ENCODE measurements around the gene MYORG. TPM values are rescaled to one million over a fixed set of nuclear protein-coding genes. Genes with fewer than 3 reads are reported as not detected.
A peak's percentile ranks its signal among the peaks of the same experiment; 100 is the strongest.

MYORG gene
- total and polyA plus RNA-seq, 9 of the 15 experiments (the other 6 are each of a cell fraction or from before 2014, with no cell fraction given) = 0.06 to 0.82 (median 0.18) TPM

DNA sequence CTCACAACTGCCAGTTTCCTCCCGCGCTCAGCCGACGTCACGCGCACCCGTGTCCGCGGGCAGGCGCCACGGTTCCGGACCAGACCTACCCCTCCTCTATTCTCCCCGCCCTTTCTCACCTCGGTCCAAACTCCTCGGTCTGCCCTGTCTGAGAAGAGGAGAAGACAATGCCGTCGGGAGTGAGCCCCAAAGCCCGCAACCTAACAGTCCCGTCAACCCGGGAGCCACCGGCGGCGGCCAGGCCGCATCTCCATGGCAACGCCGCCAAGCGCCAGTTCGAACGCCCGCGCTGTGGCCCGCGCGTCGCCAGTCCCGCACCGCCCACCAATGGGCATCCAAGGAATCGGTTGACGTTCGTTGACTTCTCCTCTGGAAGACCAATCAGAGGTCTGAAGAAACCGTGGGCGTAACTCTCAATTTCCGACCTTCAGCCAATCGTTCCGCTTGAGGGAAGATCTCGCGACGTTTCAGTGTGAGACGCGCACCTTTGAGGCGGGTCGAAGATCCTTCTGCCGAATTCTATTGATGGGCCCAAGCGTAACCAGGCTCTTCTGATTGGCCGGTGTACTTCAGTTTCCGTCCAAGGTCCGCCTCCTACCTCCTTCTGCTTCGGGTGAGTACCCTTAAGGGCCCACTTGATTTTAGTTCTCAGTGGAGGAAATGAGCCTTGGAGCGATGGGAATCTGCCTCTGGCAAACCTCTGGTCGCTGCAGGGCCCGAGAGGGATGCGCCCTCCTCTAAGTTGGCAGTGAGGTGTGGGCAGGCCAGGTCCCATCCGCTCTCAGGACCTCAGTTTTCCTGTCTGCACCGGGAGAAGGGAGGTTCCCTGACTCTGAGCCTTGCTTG lies 47.5 kb downstream of the MYORG start, which contains the start of the genes KIF24 and NUDT2 (continued):
- TF ChIP-seq, protein P1, sequence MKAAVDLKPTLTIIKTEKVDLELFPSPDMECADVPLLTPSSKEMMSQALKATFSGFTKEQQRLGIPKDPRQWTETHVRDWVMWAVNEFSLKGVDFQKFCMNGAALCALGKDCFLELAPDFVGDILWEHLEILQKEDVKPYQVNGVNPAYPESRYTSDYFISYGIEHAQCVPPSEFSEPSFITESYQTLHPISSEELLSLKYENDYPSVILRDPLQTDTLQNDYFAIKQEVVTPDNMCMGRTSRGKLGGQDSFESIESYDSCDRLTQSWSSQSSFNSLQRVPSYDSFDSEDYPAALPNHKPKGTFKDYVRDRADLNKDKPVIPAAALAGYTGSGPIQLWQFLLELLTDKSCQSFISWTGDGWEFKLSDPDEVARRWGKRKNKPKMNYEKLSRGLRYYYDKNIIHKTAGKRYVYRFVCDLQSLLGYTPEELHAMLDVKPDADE (conservative IDR thresholded peaks at IDR 0.05; ENCODE audit: control insufficient read depth, low read depth, low read length) = peak; percentile 49; the same call in 1 of the 2 replicates
- TF ChIP-seq ZFX (CRISPR knock-in tag; IDR thresholded peaks at IDR 0.05) (peak; percentile 99), E2F5 (CRISPR knock-in tag; IDR thresholded peaks at IDR 0.05) (0 out of 2 replicates have a peak, but pooled peaks have one; percentile 24), ZNF77 (CRISPR knock-in tag; IDR thresholded peaks at IDR 0.05) (no peak), ZNF3 (CRISPR knock-in tag; IDR thresholded peaks at IDR 0.05) (no peak), MAX (CRISPR knock-in tag; IDR thresholded peaks at IDR 0.05) (peak; percentile 74), POLR2A (conservative IDR thresholded peaks at IDR 0.05) (peak; percentile 89), CCNT2 (IDR thresholded peaks at IDR 0.05; ENCODE audit: borderline replicate concordance, extremely low read depth, insufficient read length, low read depth, low read length) (peak; percentile 11), SAFB (IDR thresholded peaks at IDR 0.05; ENCODE audit: borderline replicate concordance, low read depth, low read length) (peak; percentile 79), ILF3 (IDR thresholded peaks at IDR 0.05; ENCODE audit: borderline replicate concordance) (no peak), NEUROD1 (IDR thresholded peaks at IDR 0.05; ENCODE audit: borderline replicate concordance, low read depth, low read length, partially characterized antibody) (peak; percentile 89), VEZF1 (CRISPR knock-in tag; IDR thresholded peaks at IDR 0.05) (peak; percentile 12; the same call in 1 of the 2 replicates), ZNF511 (CRISPR knock-in tag; IDR thresholded peaks at IDR 0.05) (0 out of 2 replicates have a peak, but pooled peaks have one; percentile 60), MYBL2 (IDR thresholded peaks at IDR 0.05; ENCODE audit: low read depth) (peak; percentile 85), MYBL2 (CRISPR knock-in tag; IDR thresholded peaks at IDR 0.05; ENCODE audit: borderline replicate concordance) (no peak), E4F1 (CRISPR knock-in tag; IDR thresholded peaks at IDR 0.05; ENCODE audit: borderline replicate concordance) (no peak), RFX1 (IDR thresholded peaks at IDR 0.05) (peak; percentile 98)
- TF ChIP-seq, protein P2, sequence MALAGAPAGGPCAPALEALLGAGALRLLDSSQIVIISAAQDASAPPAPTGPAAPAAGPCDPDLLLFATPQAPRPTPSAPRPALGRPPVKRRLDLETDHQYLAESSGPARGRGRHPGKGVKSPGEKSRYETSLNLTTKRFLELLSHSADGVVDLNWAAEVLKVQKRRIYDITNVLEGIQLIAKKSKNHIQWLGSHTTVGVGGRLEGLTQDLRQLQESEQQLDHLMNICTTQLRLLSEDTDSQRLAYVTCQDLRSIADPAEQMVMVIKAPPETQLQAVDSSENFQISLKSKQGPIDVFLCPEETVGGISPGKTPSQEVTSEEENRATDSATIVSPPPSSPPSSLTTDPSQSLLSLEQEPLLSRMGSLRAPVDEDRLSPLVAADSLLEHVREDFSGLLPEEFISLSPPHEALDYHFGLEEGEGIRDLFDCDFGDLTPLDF (CRISPR knock-in tag; IDR thresholded peaks at IDR 0.05) = peak; percentile 92

All from K562 (cell line).